GM19035 (cell line): ENCODE data around the gene CENPS.
A peak's percentile ranks its signal among the peaks of the same experiment; 100 is the strongest.
"Not testable (repeated sequence)": the region's sequence is repeated elsewhere in the genome, so short reads cannot be mapped to it uniquely, and the experiment has no call there.

Source experiments
- ATAC-seq: cut with Tn5 transposase; IDR thresholded peaks from one replicate; pipeline ENCODE4 v1.9.1; 2021; ENCODE audit not compliant: unreplicated experiment

CENPS gene

GRCh38 chr1:10430216-10431069 lies at the start of gene CENPS:
Gene CENPS, plus strand, starts transcription at chr1:10430433. Its CDS starts 85 bp downstream, at chr1:10430518.
- peak; percentile 82 for ATAC-seq

GRCh38 chr1:10380594-10381275 lies 49.5 kb upstream of the CENPS start:
- no peak for ATAC-seq

GRCh38 chr1:10383630-10384029 lies 46.6 kb upstream of the CENPS start:
- no peak for ATAC-seq

- ATAC-seq, result no peak
These were observed 46.0 kb upstream of the CENPS start for GRCh38 chr1:10384219-10384618.

- ATAC-seq, result no peak
These were observed 43.2 kb upstream of the CENPS start for GRCh38 chr1:10386761-10387676.

- no peak for ATAC-seq
These were observed 42.4 kb upstream of the CENPS start for GRCh38 chr1:10387677-10388386.

- ATAC-seq, result no peak
These were observed 41.9 kb upstream of the CENPS start for GRCh38 chr1:10388387-10388715.

GRCh38 chr1:10389271-10389973 lies 40.8 kb upstream of the CENPS start:
- no peak for ATAC-seq

GRCh38 chr1:10396870-10397269 lies 33.4 kb upstream of the CENPS start:
- no peak for ATAC-seq

- no peak for ATAC-seq
These were observed 31.9 kb upstream of the CENPS start for GRCh38 chr1:10398278-10398733.

- ATAC-seq, result peak; percentile 92
These were observed 31.3 kb upstream of the CENPS start, which contains the start of gene PGD for GRCh38 chr1:10398734-10399443. Gene PGD, plus strand, starts transcription at chr1:10399064. Its CDS starts 54 bp downstream, at chr1:10399118.

GRCh38 chr1:10399444-10399941 lies 30.7 kb upstream of the CENPS start:
- ATAC-seq, result no peak

- ATAC-seq, result no peak
These were observed 30.2 kb upstream of the CENPS start for GRCh38 chr1:10400013-10400412.

GRCh38 chr1:10401281-10401680 lies 29.0 kb upstream of the CENPS start:
- no peak for ATAC-seq

- no peak for ATAC-seq
These were observed 27.4 kb upstream of the CENPS start for GRCh38 chr1:10402729-10403274.

GRCh38 chr1:10407201-10407600 lies 23.0 kb upstream of the CENPS start:
- no peak for ATAC-seq

- ATAC-seq, result no peak
These were observed 14.9 kb upstream of the CENPS start for GRCh38 chr1:10415211-10415930.

- not testable (repeated sequence) for ATAC-seq
These were observed 14.3 kb upstream of the CENPS start for GRCh38 chr1:10415967-10416366.
